GM21737 (cell line): ENCODE data around the gene SLC28A1.

Experiments used
- ATAC-seq: cut with Tn5 transposase; IDR thresholded peaks from one replicate; pipeline ENCODE4 v1.9.1; 2021; ENCODE audit warnings: mild to moderate bottlenecking, moderate library complexity; ENCODE audit not compliant: unreplicated experiment

Gene SLC28A1

DNA sequence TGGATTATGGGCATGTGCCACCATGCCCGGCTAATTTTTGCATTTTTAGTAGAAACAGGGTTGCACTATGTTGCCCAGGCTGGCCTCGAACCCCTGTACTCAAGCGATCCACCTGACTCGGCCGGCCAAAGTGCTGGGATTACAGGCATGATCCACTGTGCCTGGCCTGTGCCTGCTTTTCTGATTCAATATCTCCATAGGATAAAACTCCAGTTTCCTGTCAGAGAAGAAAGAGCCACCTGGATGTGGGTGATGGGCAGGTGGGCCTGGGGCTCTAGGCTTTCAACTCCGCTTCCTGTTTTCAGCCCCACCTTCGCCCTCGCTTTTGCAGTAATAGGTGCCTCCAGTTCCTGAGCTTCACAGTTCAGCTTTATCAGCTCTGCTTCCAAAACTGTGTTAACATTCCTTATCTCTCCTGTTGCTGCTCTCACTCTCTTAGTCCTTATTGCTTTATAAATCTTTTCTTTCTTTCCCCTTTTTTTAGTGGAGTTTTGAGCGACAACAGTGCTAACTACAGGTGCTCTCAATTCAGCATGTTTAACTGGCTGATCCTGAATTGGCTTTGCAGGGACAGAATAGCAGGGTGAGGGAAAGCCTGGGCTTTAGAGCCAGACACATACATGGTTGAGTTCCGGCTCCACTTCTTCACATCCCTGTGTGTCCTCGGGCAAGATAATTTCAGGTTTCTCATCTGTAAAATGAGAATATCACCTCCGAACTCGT is 76.1 kb downstream of the SLC28A1 start:
- no peak for ATAC-seq

DNA sequence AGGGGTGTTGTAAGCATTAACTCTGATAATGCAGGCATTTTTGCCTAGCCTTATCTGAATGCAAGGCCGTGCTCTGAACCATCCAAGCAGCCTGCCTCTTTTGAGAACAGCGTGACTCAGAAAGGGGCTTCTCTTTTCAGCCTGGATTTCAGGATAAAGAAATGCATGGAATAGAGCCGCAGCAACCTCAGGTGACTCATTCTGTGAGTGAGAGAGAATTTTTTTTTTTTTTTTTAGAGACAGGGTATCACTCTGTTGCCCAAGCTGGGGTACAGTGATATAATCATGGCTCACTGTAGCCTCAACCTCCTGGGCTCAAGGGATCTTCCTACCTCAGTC is 76.6 kb downstream of the SLC28A1 start:
- no peak for ATAC-seq

DNA sequence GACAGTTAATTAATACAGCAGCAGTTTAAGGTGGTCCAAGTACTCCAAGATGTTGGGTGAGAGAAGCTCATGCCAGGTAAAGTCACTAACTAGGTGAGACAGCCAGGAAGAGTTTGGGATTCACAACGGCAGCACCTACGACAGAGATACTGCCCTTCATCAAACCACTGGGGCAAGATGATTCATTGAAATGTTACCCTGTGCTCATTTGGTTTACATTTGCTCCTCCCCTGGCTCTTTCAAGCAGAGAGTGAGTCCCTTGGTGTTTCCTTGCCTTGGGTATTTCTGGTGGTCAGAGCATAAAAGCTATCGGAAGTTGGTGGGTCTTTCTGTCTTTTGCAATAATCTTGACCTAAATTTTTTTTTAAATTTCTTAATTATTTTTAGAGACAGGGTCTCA is 77.2 kb downstream of the SLC28A1 start:
- ATAC-seq, result no peak

DNA sequence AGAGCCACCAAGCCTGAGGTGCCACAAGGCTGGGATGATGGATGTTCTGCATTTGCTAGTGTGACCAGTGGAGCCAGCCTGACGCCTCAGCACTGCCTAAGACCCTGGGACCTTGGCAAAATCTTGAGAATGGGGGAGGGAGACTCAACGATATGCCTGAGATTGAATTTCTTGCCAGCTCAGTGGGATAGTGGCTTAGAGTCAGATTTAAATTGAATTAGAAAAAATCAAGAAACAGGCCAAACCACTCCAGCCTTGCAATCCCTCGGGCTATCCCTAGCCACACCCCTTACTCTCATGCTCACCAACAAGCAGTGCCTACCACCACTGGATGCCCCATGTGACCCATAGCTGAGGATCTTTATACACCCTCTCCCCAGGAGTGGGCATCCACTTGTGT is 78.5 kb downstream of the SLC28A1 start:
- ATAC-seq, result no peak

DNA sequence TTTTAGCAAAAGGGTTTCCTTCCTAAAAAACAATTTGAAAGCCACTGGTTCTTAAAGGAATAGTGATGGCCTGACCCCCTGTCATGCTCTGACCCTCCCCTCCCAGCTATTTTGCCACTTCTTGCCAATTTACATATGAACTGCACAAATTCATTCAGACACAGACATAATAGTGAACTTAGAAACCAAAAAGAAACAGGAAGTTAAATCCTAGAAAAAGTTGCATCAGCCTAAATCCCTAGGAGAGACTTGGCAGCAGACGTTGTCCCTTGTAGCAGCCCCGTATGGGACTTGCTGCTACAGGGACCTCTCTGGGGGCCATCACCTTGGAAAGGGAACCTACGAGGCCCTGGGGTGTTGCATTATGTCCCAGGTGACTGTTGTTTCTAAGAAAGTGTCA is 82.9 kb downstream of the SLC28A1 start:
- no peak for ATAC-seq

DNA sequence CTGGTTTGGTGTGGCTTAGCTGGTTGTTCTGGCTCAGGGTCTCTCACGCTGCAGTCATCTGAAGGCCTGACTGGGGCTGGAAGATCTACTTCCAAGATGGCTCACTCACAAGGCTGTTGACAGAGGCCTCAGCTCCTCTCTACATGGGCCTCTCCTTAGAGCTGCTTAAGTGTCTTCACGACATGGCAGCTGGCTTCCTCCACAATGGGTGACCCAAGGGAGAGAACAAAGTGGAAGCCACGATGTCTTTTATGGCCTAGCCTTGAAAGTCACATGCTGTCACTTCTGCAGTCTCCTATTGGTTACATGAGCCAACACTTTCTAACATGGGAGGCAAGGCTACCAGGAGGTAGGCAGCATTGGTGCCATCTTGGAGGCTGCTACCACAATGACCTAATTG is 83.8 kb downstream of the SLC28A1 start:
- ATAC-seq, result no peak

DNA sequence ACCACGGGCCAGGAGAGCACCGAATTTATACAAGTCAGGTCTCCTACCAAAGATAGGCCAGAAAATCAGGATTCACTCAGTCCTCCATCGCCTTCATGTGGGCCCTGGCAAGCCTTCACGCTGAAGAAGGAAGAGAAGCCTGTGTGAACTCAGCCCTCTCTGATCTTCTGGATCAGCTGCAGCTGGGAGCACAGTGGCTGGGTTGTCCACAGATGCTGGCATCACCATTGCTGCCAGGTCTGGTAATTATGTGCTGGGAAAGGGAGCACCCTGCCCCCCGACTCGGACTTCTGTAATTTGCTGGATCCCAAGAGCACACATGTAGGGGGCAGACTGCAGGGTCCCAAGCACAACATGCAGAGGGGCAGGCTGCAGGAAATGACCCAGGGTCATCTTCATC is 84.8 kb downstream of the SLC28A1 start:
- ATAC-seq, result no peak

DNA sequence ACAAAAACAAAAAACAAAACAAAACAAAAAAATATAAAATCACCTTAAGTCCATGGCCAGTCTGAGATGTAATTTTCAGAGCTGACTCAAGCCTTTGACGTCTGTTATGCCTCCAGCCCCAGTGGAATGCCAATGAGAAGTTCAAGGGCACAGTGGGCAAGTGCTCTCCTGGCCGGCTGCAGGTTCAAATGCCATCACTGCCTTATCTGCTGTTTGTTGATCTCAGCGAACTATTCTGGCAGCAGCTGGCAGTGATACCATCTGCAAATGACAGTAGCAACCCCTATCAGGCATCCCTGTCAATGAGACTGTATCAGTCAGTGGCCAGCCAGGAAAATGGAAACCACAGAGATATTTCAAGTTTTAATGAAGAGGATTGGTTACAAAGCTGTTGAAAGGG is 86.4 kb downstream of the SLC28A1 start:
- ATAC-seq, result no peak

DNA sequence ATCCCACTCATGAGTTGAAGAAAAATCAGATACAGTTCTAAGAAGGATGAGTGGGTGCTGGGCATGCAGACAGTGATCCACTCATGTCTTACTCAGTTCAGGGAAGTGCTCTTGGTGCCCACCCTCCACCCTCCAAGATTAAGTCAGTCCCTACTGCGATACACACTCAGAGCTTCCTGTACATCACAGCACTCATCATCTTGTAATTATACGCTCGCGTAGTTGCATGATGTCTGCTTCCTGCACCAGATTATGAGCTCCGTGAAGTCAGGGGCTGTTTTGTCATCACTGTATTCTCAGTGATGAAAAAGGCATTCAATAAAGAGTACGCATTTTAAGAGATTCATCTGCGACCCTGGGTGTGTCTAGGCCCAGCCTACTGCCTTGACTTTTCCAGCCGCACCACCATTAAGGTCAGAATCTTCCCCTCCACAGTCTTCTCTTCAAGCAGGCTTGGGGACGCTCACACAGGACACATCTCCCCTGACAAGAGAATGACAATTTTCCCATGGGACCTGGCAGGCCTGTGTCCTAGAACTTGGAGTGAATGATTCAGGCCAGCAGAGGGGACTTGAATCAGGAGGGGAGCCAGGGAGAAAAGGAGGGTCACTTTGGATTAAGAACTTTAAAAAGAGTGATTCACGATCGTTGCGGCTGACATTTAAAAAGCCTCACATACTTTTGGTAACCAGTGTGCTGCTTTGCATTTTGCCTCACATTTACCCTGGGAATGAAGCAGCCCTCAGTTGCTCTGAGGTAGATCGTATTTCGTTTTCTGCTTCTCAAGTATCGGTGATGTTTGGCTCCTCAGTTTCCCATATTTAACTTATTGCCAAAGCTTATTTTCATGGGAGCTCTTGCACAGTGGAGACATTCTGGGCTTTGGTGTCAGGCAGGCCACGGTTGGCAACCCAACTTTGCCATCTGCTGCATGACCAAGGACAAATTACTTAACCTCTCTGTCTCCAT is 89.3 kb downstream of the SLC28A1 start:
- no peak for ATAC-seq

DNA sequence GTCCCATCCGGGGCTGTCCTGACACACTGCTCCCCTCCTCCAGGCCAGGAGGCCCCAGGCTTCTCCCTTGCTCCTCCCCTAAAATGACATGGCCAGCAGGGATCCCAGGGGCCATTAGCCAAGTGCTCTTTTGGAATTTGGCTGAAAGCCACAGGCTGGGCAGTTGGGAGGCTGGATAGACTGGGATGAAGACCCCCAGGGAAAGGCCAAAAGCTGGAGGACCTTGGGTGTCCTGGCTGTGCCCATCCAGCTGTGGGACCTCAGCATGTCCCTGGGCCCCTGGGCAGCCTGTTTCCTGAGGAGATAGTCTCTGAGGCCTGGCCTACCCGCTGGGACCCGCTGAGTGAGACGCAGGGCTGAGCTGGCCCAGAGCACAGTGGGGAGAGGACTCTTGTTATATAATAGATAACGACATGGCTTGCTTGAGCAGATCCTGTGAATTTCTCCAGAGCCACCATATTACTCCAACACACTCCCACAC is 91.4 kb downstream of the SLC28A1 start:
- no peak for ATAC-seq

DNA sequence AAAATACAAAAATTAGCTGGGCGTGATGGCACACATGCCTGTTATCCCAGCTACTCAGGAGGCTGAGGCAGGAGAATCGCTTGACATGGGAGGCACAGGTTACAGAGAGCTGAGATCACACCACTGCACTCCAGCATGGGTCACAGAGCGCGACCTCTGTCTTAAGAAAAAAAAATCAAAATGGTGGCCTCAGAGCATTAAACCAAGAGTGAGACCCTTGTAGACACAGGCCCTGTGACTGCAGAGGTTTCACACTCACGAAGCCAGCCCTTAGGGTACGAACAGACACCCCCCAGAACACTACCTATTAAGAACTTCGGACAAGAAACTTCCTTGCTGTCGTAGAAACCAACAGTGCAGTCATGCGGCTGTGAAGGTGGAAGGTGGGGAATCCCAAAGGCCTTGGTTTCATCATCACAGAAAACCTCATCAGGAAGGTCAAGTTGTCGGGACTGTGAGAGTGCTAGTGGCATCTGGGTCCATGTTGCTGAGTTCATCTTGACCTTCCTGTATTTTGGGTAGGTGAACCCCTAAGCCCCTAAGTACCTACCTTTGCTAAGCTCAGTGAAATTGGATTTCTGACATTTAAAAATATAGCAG is 92.4 kb downstream of the SLC28A1 start:
- no peak for ATAC-seq

DNA sequence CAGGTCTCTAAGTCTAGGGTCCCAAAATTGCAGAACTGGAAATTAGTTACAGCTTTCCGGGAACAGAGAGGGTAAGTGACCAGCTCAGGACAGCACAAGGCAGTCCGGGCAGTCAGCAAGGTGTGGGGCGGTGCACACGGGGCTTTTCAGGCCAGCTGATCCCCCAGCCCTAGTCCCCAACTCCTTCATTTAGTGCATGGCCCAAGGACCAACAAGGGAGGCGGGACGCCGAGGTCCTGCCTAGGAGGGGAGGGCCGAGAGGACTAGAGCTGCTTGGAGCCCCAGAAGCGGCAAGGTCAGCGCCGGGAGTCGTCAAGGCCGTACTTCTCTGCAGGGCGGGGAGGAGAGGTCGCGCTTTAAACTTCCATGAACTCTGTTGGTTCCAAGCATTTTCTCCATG is 95.2 kb downstream of the SLC28A1 start:
- no peak for ATAC-seq

DNA sequence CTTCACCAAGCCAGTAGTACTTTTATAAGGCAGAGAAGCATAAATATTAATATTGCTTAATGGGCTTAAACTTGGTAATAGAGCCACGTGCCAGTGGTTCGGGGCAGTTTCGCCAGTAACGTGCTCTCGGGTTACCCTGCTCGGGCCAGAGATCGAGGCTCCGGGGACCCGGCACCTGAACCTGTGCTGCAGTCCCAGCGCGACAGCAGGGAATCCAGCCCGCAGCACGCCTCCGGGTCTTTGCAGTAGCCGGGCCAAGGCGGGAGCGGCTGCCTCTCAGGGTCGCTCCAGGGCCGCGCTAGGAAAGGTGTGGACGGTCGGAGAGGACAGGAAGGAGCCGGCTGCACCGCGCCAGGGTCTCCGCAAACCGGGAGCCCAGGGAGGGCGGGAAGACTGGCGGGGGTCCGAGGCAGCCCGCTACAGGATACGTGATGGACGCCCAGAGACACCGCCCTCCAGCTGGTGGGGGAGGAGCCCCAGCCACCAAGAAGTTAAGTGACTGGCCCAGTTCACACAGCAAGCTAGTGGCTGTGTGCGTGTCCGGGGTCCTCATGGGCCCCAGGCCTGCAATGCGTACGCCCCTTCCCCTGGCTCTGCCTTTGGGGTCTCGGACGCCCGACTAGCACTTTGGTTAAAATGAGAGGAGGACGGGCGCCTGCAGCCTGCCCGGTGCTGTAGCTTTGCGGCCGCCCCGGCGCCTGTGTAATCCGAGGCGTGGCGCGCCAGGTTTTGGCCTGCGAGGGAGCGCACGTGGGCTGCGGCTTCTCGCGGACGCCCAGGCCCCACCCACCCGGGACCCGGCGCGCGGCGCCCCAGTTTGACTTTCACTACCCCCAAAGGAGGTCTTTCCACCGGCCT is 96.0 kb downstream of the SLC28A1 start:
- peak; percentile 44 for ATAC-seq

DNA sequence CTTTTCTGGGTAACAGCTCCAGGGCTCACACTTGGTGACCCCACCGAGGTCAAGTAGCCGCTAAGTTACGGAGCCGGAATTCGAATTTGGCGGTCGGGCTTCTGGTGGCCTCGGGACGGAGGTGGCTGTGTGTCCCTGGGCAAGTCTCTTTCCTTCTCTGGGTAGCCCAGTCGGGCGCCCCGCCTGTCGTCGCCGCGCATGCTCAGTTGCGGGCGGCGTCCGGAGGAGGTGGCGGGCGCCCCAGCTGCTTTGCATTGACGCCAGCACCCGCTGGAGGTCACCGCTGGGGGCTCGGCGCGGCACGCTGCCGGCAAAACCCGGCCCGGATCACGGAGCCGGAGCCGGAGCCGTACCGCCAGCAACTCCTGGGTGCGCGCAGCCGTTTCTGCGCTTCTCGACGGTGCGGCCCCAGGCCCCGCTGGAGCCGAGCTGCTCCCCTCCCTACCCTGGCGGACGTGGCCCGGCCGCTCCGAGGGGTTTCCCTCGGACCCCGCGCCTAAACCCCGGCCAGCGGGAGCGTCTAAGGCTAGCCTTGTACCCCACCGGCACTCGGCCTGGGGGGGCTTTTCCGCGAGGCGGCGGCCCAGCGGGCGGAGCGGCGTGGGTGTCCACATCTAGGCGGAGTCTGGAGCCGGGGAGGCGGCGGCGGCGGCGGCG is 96.7 kb downstream of the SLC28A1 start:
- peak; percentile 58 for ATAC-seq

DNA sequence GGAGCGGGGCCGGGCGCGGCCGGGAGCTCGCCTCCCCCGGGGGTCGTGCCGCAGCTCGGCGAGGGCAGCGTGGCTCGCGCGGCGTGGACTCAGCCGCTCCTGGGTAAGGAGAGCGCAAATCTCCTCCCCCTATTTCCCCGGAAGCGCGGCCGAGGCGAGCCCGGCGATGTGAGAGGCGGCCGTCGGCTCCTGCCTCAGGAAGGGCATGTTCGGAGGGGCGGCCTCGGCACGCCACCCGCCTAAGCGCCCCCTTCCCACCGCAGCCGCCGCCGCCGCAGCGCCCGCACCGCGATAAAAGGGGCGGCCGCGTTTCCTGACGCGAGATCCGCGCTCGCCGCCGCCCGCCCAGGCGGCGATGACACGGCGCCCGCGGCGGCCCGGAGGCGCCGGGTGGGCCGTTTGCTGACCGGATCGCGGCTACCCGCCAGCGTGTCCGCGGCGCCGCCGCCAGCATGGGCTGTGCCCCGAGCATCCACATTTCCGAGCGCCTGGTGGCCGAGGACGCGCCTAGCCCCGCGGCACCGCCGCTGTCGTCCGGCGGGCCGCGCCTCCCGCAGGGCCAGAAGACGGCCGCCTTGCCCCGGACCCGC is 97.3 kb downstream of the SLC28A1 start, which contains the start of gene PDE8A:
Gene PDE8A, plus strand, starts transcription at position 146 of the 590 bp plus-strand sequence. Its CDS starts 307 bp downstream, at position 453.
- ATAC-seq, result peak; percentile 26

DNA sequence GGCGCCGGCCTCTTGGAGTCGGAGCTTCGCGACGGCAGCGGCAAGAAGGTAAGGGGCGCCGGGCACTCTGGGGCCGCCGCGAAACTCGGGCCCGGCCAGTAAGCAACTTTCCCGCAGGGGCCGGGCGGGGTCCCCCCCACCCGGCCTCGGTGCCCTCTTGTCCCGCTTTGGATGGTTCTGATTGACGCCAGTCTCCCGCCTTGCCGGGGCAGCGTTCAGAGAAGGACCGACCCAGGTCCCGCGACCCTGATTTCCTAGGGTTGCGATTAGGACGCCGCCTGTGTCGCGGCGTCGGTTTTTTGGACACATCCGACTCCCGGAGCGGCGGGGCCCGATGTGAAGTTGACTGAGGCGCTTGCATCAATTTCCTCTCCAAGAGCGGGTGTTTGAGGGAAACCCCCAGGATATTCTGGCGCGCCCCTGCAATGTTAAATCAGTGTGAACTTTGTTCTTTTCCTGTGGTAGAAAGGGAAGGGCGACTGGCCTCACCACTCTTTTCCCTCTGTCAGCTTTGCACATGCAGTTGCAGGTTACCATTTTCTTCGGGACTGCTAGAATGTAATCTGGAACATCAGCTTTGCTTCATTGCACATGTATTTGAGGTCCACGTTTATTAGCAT is 97.9 kb downstream of the SLC28A1 start:
- ATAC-seq, result no peak

DNA sequence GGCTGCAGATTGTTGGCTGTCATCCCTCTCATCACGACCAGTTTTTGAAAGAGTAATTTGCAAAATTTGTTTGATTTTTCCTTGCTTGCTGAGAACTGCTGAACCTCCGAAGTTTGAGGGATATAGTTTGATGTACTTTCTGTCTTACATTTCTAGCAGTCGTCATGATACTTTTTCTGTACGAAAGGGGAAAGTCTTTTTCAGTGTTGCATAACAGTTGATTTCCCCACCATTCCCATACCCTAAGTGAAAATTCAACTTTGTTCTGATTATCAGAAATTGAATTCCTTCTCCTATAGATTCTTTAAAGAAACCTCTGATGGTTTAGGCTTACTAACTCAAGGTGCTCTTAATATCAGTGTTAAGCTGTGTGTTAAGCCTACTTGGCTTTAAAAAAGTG is 98.8 kb downstream of the SLC28A1 start:
- ATAC-seq, result no peak

DNA sequence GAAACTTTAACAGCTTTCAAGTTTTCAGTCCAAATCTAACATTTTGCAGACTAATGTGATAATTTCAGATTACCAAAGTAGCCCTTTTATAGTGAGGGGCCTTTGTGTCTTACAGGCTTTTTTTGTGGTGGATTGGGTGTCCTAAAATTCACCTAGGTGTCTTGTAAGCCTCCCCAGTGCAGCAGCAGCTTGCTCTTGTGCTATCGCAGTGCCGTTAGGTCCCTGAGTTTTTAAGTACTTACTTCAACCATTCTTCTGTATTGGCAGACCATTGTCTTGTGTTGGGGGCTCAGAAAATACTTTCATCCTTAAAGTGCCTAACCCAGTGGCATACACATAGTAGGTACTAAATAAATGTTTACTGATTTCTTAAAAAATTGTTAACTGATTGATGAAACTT is 99.2 kb downstream of the SLC28A1 start:
- ATAC-seq, result no peak

DNA sequence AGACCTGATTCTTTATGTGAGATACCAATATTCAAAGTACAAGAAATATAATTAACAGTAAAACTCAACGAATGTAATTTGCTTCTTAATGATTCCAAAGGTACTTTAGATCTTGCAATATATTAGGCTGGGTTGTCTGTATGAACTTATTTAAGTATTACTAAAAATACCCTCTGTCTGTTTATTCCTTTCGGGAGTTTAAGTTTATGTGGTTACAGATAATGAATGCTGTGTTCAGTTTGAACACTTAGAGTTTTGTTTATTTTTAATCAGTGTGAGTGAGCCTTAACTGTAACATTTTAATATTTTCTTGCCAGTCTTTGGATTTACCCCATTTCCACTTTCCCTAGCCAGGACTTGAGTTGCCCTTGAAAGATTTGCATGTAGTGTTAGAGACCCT is 100.7 kb downstream of the SLC28A1 start:
- no peak for ATAC-seq
